Astrocyte (in vitro differentiated cells and primary cell): Measurements from ENCODE around the gene ODF2L.

Source experiments
- CTCF ChIP-seq: IDR thresholded peaks from 2 replicates; pipeline ENCODE4 v1.5.1; 2011; ENCODE audit warnings: low read depth, mild to moderate bottlenecking, inconsistent platforms, low read length, moderate library complexity; ENCODE audit not compliant: insufficient read depth
- EZH2 ChIP-seq: IDR thresholded peaks from 2 replicates; pipeline ENCODE4 v1.6.1; 2012; ENCODE audit warnings: mild to moderate bottlenecking, low read length, inconsistent platforms; ENCODE audit not compliant: insufficient read depth

GRCh38 chr1:86389307-86389706 lies 6.8 kb downstream of the ODF2L start:
- TF ChIP-seq CTCF (no peak), EZH2 (no peak)
